ENCODE measurements around the gene KIAA0930.

DNA sequence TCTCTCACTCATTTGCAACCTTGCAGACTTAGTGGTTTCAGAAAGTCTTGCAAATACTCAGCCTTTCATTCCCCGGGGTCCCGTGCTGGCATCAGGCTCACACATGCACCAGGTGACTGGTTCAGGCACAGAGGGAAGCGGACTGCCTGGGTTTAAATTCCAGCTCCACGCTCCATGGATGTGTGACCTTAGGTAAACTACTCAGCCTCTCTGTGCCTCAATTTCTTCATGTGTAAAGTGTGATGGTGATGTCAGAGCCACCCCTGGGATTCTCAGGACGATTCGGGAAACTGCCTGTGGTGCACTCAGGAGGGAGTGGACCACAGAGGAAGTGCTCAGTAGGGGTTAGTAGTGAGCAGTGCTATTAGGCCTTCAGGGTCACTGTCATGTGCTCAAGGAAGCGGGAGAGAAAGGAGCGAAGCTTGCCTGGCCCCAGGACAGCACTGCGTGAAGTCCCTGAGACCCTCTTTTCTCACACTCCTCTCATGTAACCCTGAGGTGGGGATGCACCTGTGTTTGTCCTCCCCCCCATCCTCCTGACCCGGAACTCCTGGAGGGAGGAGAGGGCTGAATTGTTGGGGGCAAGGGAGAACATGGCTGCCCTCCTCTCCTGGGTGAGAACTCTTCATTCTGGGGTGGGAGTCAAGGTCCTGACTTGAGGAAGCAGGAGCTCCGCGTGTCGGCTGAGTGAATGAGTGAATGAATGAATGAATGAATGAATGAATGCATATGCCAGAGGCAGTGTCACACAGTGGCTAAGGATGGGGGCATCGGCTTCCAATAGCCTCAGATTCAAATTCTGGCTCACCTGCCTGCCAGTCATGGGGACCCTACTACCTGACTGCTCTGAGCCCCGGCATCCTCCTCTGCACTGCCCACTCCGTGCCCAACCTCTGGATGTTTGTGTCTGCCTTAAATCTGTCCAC lies 29.7 kb upstream of the KIAA0930 start:
- TF ChIP-seq, protein P1, sequence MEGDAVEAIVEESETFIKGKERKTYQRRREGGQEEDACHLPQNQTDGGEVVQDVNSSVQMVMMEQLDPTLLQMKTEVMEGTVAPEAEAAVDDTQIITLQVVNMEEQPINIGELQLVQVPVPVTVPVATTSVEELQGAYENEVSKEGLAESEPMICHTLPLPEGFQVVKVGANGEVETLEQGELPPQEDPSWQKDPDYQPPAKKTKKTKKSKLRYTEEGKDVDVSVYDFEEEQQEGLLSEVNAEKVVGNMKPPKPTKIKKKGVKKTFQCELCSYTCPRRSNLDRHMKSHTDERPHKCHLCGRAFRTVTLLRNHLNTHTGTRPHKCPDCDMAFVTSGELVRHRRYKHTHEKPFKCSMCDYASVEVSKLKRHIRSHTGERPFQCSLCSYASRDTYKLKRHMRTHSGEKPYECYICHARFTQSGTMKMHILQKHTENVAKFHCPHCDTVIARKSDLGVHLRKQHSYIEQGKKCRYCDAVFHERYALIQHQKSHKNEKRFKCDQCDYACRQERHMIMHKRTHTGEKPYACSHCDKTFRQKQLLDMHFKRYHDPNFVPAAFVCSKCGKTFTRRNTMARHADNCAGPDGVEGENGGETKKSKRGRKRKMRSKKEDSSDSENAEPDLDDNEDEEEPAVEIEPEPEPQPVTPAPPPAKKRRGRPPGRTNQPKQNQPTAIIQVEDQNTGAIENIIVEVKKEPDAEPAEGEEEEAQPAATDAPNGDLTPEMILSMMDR (IDR thresholded peaks at IDR 0.05): no peak
- no peak for TF ChIP-seq POLR2AphosphoS5 (IDR thresholded peaks at IDR 0.05)
- TF ChIP-seq POLR2A (IDR thresholded peaks at IDR 0.05): no peak
- TF ChIP-seq EP300 (IDR thresholded peaks at IDR 0.05; ENCODE audit: low read depth): no peak
